ENCODE results near the gene ARVCF. TPM values are rescaled to one million over a fixed set of nuclear protein-coding genes. Genes with fewer than 3 reads are reported as not detected.

The ARVCF gene
- total and polyA plus RNA-seq, 2 experiments from 2014 or later: 40.3 to 55.5 TPM

DNA sequence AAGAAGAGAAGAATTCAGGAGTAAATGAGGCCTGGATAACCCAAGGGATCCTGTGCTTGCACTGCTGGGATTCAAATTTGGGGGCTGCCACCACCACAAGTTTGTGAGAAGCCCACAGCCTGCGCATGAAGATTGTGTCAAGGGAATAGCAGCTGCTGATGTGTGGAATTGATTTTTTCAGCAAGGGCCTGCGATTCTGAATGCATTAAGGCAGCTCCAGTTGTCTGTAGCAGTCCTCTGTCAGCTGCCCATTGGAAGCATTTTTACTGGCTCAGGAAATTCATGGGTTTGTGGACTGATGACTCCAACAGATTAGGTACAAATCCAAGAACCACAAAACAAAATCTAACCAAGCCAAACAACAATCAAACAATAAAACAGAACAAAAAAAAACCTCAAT, 14.0 kb downstream of the ARVCF start:
- Histone ChIP-seq H3K9me3 (ENCODE audit: low read depth) (no peaks in the 10 kb centered on the region), H3K36me3 (no peaks in the 10 kb centered on the region), H3K27ac (peak overlapping the region; percentile 70), H3K27me3 (no peaks in the 10 kb centered on the region), H3K4me1 (ENCODE audit: low read depth) (peaks cover 45% of the 10 kb centered on the region), H3K4me3 (no peak overlapping the region)
- no peak for TF ChIP-seq CTCF (IDR thresholded peaks at IDR 0.05; ENCODE audit: low read depth, low read length)
- no peak for DNase-seq (ENCODE audit: low read depth in 1 of 2, low spot score in 1 of 2)

DNA sequence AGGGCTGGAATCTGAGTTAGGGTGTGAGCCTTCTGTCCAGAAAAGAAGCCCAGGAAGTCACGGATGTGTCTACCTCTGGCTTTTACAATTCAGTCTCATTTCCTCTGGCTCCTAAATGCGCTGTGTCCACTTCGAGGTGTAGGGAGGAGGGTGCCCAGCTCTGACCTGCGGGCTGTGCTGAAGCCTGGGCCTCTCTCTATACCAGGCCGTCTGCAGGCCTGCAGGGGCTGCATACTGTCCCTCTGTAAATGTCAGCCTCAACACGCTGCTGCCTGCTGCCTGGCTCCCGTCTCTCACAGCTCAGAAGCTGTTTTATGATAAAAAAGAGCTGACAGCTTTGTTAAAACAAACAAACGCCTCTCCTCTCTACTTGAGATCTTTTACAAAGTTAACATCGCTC, 14.5 kb downstream of the ARVCF start:
- Histone ChIP-seq H3K27me3 (no peaks in the 10 kb centered on the region), H3K27ac (peak overlapping the region; percentile 70), H3K36me3 (no peaks in the 10 kb centered on the region), H3K4me1 (ENCODE audit: low read depth) (peaks cover 42% of the 10 kb centered on the region), H3K9me3 (ENCODE audit: low read depth) (no peaks in the 10 kb centered on the region), H3K4me3 (no peak overlapping the region)
- peak in 1 of 2 donors; percentile 54 for DNase-seq (ENCODE audit: low read depth in 1 of 2, low spot score in 1 of 2)
- TF ChIP-seq CTCF (IDR thresholded peaks at IDR 0.05; ENCODE audit: low read depth, low read length): no peak

DNA sequence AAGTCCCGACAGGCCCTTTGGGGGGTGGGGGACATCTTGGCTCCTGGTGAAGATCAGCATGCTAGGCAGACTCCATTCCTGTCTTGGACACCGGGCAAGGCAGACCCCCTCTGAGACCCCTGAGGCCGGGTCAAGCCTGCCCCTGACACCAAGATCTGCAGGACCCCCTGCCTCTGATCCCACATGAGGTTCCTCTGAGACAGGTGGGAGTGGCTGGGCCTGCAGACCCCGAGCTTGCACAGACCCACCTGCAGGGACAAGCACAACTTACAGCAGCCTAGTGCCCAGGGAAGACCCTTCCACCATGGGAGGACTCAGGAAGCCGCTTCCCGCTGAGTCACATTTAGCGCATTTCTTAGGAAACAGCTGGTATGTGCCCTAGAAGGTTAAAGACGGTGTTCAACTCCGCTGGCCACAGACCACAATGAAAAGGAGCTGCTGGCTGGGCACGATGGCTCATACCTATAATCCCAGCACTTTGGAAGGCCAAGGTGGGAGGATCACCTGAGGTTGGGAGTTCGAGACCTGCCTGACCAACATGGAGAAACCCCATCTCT, 15.5 kb downstream of the ARVCF start:
- H3K4me3 ChIP-seq: no peak overlapping the region
- H3K9me3 ChIP-seq (ENCODE audit: low read depth): no peaks in the 10 kb centered on the region
- H3K4me1 ChIP-seq (ENCODE audit: low read depth): peaks cover 42% of the 10 kb centered on the region
- DNase-seq (ENCODE audit: low read depth in 1 of 2, low spot score in 1 of 2): no peak
- no peak for TF ChIP-seq CTCF (IDR thresholded peaks at IDR 0.05; ENCODE audit: low read depth, low read length)
- no peaks in the 10 kb centered on the region for H3K27me3 ChIP-seq
- H3K27ac ChIP-seq: no peak overlapping the region
- no peaks in the 10 kb centered on the region for H3K36me3 ChIP-seq

DNA sequence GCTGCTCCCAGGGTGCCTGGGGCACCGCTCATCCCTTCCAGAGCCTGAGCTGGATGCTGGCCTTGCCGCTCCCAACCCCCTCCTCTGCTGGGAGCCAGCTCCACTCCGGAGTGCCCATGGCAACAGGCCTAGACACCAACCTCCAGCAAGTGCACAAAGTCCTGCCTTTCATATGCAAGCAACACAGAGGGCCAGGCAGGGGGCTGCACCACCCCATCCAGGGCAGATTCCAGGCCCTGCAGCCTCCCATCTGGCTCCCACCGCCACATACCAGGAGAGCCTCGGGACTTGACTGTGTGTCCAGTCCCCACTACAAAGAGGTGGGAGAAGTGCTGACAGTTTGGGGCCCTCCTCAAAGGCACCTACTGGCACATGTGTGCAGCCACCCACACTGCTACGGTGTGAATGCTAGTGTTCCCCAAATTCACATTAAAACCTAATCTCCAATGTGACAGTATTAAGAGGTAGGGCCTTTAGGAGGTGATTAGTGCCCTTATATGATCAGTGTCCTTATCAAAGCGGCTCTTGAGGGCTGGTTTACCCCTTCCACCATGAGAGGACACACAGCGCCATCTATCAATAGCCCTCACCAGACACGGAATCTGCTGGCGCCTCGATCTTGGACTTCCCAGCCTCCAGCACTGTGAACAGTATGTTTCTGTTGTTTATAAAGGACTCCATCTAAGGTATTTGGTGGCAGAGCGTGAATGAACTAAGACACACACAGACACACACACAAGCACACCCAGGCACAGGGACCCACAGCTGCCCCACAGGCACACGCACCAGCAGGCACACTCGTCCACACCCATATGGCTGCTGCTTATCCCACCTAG, 16.2 kb downstream of the ARVCF start:
- TF ChIP-seq CTCF (IDR thresholded peaks at IDR 0.05; ENCODE audit: low read depth, low read length): no peak
- Histone ChIP-seq H3K36me3 (no peaks in the 10 kb centered on the region), H3K9me3 (ENCODE audit: low read depth) (no peaks in the 10 kb centered on the region), H3K4me3 (no peak overlapping the region), H3K27me3 (no peaks in the 10 kb centered on the region), H3K4me1 (ENCODE audit: low read depth) (peaks cover 42% of the 10 kb centered on the region), H3K27ac (peak overlapping the region; percentile 56)
- peak in 1 of 2 donors; percentile 54 for DNase-seq (ENCODE audit: low read depth in 1 of 2, low spot score in 1 of 2)

GRCh38 chr22:19998991-19999820, 17.4 kb downstream of the ARVCF start:
- Histone ChIP-seq H3K4me1 (ENCODE audit: low read depth) (peaks cover 42% of the 10 kb centered on the region), H3K27me3 (no peaks in the 10 kb centered on the region), H3K27ac (no peak overlapping the region), H3K9me3 (ENCODE audit: low read depth) (no peaks in the 10 kb centered on the region), H3K4me3 (no peak overlapping the region), H3K36me3 (no peaks in the 10 kb centered on the region)
- no peak for DNase-seq (ENCODE audit: low read depth in 1 of 2, low spot score in 1 of 2)
- no peak for TF ChIP-seq CTCF (IDR thresholded peaks at IDR 0.05; ENCODE audit: low read depth, low read length)
